Skeletal muscle cell (primary cell): ENCODE results near the gene LINGO4.
"Not testable (repeated sequence)": the region's sequence is repeated elsewhere in the genome, so short reads cannot be mapped to it uniquely, and the experiment has no call there.

Experiments
- DNase-seq: peaks from one replicate; pipeline ENCODE4 v3.0.0-alpha.2; 2010; ENCODE audit warnings: low read depth
- H3K4me3 ChIP-seq: 2 replicates; pipeline ENCODE4 v1.5.1; 2011; ENCODE audit warnings: low read depth, mild to moderate bottlenecking, control low read depth, low read length, moderate library complexity

The LINGO4 gene

DNA sequence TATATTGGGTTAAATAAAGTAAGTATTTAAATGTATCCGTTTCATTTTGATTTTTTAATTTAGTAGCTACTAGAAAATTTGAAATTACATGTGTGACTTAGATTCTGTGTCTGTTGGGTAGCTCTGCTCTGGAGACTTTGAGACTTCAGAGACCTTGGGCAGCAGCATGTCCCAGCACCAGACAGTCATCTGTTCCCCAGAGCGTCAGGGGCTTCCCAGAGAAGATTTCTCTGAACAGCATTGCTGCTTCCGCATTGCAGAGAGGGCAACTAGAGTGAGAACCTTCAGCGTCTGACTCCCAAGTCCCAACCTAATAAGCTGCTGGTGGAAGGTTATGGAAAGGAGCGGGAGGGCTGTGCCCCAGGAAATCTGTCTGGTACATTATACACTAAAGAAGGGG, 6.6 kb downstream of the LINGO4 start:
- H3K4me3 ChIP-seq, result no peak overlapping the region
- no peak for DNase-seq

DNA sequence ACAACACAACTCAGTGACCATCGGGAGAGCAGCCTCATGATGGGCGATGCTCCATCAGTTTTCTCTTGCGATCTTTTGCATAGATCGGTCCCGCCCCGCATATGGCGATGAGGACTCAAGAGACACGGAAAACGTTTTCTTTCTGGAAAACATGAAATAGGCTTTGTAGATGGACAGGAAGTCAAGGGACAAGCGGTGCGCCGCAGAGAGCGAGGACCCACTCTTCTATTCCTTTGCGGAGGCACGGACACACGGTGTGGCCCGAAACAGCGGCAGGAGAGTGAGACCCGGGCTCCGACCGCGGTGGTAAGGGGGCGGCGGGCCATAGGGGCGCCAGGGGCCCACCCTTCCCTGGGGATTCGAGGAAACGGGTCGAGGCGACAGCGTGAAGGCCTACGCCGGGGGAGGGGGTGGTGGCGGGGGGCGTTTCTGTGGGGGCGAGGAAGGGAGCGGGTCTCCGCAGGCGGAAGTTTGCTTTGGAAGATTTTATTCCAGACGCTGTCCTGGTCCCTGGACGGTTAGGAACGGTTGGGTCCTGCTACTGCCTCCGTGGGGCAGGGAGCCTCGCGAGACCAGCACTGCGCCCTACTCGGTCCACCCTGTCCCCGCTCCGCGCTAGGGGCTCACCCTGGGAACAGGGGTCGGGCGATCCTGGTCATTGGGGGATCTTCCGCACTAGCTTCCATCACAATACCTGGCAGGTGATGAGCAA, 14.1 kb downstream of the LINGO4 start:
- DNase-seq, result no peak
- H3K4me3 ChIP-seq, result peak overlapping the region; percentile 71

DNA sequence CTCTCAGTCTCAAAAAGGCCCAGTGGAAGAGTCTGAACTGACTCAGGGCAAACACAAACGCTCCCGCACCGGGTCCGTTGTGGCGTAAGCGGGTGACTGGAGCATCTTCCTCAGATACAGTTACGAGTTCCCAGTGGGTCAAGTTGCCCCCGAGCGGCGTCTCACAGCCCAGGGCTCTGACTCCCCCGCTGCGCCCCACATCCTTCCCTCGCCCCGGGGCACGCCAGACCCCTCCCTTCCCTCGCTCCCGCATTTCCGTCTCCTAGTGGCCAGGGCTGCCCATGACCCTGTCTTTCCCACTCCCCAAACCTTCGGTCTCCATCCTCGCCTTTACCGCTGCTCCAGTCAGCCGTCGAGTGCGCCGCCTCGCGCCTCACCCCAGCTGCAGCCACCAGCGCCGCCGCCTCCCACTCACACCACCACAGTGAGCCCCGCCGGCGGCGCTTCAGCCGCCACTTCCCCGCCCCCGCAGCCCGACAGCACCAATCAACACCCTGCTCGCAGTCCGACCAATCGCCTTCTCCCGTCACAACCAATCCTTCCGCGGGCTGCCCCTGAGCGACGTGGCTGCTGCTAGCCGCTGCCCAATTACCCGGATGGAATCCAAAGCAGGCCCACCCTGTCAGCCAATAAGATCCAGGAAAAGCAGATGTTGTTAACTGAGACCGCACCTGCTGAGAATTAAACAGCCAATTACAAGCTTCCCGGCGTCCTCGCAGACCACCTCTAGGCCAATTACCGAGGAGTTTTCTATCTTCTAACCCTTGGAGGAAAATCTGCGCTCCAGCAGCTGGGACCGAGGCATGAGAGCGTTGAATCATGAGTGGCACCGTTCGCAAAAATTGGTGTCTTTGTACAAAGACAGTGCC, 14.9 kb downstream of the LINGO4 start, which contains the start of gene TDRKH:
Gene TDRKH, minus strand, starts transcription at position 430 of the 869 bp plus-strand sequence. CDS start 7,478 bp downstream, outside the sequence.
- DNase-seq, result peak; percentile 99
- H3K4me3 ChIP-seq, result peak within 1 kb of the TSS; percentile 71

DNA sequence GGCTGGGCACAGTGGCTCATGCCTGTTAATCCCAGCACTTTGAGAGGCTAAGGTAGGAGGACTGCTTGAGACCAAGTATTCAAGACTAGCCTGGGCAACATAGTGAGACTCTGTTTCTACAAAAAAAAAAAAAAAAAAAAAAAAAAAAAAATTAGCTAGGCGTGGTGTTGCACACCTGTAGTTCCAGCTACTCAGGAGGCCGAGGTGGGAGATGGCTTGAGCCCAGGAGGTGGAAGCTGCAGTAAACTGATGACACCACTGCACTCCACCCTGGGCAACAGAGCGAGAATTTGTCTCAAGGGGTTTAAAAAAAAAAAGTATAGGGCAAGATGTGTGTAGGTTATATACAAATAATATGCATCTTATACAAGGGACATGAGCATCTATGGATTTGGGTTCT, 17.5 kb downstream of the LINGO4 start:
- no peak overlapping the region for H3K4me3 ChIP-seq
- DNase-seq, result no peak

DNA sequence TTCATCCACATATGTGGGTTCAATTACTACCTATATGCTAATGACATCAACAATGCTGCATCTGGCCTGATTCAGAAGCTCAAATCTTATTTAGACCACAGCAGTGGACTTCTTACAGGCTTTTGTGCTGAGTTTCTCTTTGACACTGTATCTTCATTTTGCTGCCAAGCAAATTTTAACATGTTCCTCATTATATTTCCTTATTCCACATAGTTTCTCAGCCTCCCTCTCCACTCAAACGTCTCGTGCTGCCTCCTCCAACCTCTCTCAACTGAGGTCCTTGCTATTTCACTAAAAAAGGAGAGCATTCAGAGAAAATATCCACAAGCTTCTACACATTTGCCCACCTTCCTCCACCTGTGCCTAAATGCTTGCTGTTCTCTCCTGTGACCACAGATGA, 21.4 kb downstream of the LINGO4 start:
- no peak for DNase-seq
- H3K4me3 ChIP-seq, result no peak overlapping the region

DNA sequence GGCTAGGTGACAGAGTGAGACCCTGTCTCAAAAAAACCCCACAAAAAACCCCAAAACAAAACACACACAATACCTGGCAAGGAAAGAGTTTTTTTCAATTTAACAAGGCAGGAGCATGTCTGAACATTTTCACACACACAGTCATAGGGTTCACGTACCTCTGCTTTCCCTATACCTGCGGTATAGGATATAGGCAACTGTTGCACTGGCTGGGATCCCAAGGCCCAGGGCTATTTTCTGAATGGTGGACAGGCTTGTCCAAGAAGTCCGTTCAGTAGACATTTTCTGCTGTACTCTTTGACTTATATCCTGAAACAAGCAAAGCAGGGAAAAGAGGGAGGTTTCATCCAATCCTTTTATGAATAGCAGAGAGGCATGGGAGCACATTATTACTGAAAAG, 22.5 kb downstream of the LINGO4 start:
- H3K4me3 ChIP-seq, result no peak overlapping the region
- DNase-seq, result no peak

DNA sequence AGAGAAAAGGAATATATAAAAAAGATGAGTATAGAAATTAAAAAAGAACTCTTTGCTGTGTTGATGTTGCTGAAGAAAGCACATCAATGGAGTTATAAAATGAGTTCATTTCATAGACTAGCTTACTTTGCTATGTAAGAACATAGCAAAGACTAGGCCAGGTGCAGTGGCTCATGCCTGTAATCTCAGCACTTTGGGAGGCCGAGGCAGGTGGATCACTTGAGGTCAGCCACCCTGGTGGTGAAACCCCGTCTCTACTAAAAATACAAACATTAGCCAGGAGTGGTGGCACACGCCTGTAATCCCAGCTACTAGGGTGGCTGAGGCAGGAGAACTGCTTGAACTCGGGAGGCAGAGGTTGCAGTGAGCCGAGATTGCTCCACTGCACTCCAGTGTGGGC, 23.2 kb downstream of the LINGO4 start:
- DNase-seq, H3K4me3 ChIP-seq: not testable (repeated sequence)

DNA sequence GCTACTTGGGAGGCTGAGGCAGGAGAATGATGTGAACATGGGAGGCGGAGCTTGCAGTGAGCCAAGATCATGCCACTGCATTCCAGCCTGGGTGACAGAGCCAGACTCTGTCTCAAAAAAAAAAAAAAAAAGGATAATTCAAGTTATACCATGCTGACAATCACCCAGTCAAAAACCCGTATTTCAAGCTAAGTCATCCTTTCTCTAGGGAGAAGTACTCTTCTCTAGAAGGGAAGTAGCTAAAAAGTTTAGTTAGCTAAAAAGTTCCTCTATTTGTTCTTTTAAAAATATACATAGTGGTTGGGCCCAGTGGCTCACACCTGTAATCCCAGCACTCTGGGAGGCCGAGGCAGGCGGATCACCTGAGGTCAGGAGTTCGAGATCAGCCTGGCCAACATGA, 24.5 kb downstream of the LINGO4 start:
- DNase-seq, H3K4me3 ChIP-seq: not testable (repeated sequence)

DNA sequence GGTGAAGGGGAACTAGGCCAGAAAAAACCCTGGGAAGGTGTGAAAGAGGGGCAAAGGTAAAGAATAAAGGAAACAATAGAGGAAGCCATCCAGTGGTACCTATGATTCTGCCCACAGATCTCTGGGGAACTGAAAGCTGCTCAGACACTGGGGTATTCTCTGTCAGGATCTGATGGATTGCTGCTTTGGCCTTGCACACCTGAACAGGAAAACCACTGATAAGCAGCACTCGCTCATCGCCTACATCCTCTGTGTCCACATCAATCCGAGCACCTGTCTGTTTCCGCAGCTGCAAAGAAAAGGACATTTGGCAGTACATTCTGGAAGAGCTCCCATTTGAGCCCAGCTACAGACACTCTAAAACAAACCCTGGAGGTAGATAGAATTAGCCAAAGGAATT, 25.4 kb downstream of the LINGO4 start:
- no peak for DNase-seq
- no peak overlapping the region for H3K4me3 ChIP-seq

DNA sequence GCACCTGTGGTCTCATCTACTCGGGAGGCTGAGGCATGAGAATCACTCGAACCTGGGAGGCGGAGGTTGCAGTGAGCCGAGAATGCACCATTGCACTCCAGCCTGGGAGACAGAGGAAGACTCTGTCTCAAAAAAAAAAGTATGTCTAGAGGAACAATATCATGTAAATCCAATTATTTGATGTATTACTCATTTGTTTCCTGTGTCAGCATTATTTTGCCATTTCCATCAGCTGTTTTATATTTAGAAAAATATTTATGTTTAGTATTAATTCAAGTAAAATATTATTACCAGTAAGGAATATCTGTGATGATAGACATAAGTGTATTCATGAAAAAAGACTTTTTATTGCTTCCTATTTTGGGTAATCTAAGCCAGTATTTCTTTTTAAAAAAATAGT, 27.9 kb downstream of the LINGO4 start:
- no peak overlapping the region for H3K4me3 ChIP-seq
- DNase-seq, result no peak

DNA sequence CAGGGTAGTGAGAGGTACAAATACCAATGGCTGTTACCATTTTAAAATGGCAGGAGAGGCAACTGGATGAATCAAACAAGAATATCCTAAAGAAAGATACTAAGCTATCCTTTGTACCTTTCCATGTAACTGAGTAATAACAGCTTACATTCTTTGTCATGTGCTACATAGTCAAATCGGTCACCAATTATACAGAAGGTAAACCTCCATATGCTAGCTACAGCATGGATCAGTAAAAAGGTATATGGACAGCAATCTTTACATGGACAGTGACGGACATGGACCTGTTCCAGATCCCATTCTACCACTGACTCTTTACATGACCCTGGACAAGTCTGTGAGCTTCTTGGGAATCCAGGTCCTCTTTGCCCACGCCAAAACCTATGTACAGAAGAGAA, 28.6 kb downstream of the LINGO4 start:
- no peak for DNase-seq
- H3K4me3 ChIP-seq, result no peak overlapping the region

DNA sequence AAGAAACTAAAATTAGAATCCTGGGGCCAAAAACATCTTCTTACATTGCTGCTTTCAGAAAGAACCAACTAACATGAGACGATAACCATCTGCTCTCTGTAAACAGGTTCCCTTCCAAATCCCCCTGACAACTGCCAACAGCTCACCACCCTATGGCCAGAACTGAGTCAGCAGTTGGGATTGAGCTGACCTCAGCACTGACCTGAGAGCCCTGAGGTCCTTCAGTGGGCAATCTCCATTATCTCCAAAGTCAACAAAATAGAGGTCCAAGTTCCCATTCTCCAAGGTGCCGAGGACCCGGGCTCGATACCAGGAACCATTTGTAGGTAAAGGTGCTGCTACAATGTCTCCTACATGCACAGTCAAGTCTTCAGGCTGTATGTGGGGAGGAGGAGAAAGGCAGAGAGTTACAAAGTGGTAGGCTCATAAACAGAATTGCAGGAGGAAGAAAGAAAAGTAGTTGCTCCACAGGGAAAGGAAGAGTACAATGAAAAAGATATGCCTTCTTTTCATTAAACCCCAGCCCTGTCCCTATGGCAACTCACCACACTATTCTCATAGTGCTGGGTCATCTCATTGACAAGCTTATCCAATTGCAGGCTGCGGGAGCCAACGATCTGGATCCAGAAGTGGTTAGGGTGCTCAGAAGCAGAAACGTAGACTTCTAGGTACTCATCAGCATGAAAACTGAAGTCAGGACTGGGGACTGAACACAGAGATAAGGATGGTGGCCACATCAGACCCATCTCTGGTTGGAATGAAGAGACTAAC, 29.1 kb downstream of the LINGO4 start:
- H3K4me3 ChIP-seq, result no peak overlapping the region
- DNase-seq, result no peak

DNA sequence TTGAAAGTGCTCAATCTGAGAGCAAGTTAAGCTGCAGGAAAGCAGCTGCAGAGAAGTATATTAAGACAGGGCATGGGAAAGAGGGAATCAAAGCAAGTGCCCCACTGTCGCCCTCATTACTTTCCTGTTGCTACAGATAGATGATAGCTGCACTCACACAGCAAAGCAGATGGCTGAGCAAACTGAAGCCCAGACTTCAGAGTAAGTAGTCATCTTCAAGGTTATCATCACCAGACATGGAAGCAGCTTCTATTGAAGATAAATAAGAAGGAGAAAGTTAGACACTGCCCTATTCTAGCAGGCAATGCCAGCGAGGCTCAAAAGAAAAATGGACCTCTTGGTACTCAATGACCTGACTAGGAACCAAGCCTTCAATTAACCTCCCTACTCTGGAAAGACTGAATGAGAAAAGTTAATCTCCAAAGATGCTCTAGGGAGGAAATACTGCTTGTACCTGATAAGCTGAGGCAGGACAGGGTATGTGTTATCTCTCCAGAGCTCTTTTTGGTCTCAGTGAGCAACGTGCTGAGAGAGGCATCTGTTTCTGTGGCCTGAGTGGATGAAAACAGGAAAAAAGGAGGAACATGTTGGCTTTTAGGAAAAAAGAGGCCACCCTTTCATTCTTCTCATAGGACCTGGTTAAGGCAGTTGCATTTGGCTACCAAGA, 30.8 kb downstream of the LINGO4 start:
- DNase-seq, result no peak

DNA sequence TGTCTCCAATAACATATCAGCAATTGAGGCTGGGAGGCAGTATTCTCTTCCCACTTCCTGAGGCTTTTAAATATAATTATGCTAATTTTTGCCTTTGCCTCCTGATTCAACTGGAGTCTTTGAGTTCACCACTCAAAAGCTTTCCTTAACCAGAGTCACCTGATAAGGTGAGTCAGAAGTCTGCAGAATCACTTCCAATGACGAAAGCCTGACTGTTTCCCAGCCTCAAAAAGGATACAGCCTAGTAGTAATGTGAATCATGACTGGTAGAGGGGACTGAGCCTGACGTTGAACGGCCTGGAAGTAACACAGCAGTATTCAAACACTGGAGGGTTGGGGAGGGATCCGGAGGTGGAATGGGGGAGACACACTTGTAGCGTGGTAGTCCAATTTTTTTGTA, 31.5 kb downstream of the LINGO4 start:
- no peak overlapping the region for H3K4me3 ChIP-seq
- no peak for DNase-seq

More for the DNA sequence above, 30.8 kb downstream of the LINGO4 start:
- H3K4me3 ChIP-seq, result no peak overlapping the region

DNA sequence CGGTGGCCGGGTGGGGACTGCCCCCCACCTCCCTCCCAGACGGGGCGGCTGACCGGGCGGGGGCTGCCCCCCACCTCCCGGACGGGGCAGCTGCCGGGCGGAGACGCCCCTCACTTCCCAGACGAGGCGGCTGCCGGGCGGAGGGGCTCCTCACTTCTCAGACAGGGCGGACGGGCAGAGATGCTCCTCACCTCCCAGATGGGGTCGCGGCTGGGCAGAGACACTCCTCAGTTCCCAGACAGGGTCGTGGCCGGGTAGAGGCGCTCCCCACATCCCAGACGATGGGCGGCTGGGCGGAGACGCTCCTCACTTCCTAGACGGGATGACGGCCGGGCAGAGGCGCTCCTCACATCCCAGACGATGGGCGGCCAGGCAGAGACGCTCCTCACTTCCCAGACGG, 35.9 kb downstream of the LINGO4 start:
- H3K4me3 ChIP-seq, DNase-seq: not testable (repeated sequence)

DNA sequence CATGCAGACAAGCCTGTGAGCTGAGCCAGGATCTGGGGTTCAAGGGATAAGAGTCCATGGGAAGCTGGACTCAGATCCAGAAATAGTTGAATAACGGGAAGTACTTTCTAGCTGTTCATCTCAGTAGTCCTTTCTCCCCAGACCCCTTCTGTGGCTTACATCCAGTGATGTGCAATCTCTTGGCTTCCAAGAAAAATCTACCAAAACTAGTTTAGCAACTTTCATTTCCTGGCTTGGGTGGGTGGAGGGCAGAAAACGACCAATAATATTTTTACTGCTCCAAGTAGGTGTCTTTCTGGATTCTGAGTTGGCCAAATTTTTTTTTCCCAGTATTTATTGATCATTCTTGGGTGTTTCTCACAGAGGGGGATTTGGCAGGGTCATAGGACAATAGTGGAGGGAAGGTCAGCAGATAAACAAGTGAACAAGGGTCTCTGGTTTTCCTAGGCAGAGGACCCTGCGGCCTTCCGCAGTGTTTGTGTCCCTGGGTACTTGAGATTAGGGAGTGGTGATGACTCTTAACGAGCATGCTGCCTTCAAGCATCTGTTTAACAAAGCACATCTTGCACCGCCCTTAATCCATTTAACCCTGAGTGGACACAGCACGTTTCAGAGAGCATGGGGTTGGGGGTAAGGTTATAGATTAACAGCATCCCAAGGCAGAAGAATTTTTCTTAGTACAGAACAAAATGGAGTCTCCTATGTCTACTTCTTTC, 36.7 kb downstream of the LINGO4 start:
- not testable (repeated sequence) for H3K4me3 ChIP-seq, DNase-seq

DNA sequence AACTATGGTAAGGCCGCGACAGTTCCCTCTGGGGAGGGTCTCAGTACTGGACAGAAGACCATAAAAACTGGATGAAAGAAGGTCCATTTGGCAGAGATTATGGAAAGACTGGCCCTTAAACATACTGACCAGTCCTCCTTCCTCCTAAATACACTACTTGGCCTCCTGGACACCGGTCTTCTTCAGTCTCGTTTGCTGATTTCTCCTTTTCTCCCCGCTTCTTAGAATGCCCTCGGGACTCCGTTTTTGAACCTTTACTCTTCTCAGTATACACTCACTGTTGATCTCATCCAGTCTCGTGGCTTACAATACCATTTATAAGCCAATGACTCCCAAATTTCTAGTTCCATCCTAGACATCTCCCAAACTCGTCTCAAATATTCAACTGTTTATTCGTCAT, 41.2 kb downstream of the LINGO4 start:
- H3K4me3 ChIP-seq, result peak overlapping the region; percentile 87
- no peak for DNase-seq

DNA sequence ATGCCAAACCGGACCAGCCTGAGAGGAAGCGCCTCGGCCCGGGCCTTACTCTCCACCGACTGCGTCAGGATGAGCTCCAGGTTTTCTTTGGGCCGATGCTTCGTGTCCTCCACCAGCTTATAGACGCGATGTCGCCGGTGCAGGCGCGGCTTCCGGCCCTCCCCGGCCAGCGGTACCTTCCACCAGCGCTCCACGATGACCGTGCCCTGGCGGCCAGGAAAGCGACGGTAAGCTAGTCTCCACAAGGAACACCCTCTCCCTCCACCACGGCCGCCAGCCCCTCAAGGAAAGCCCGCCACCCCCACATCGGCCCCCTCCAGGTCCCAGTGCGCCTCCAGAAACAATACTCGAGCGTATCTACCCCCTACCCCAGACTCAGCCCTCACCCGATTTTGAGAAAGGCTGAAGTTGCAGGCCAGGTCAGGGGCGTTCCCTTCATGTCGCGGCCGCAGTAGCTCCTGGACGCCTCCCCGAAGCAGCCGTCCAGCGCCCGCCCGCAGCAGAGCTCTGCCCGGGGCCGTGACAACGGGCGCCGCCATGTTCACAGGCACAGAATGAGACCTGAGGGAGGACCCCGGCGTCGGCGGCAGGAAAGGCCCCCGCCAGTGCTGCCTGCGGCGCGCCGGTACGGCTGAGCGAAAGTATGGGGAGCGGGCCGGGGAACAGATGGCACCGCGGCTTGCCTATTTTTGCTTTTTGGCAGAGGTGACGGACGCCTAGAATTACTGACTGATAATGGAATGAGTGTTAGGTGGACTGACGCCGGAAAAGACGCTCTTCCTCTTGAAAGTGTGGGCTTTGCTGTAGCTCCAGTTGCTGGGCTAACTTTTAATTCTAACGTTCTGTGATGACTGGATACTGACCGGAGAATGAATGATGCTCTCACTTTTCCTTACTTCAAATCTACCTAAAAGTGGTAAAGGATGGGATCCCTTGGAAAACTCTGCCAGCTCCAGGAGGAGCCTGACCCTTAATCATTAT, 42.0 kb downstream of the LINGO4 start, which contains the start of gene MRPL9:
Gene MRPL9, minus strand, starts transcription at position 556 of the 981 bp plus-strand sequence. Its CDS starts 17 bp downstream, at position 539.
- peak within 1 kb of the TSS; percentile 87 for H3K4me3 ChIP-seq
- peak; percentile 20 for DNase-seq
